Measurements from ENCODE around the gene TEN1.
A peak's percentile ranks its signal among the peaks of the same experiment; 100 is the strongest.

- TF ChIP-seq CTCF (IDR thresholded peaks at IDR 0.05) (peak in 2 of 6 experiments; percentile 10 to 44), POLR2A (IDR thresholded peaks at IDR 0.05) (peak in 3 of 4 donors; percentile 76 to 82 (median 77))
Observed at GRCh38 chr17:75940727-75941441, 38.2 kb upstream of the TEN1 start, which contains the start of gene FBF1.

Data from esophagus squamous epithelium (tissue), 4 donors.